Endodermal cell (in vitro differentiated cells): ENCODE measurements around the gene B3GALT4. TPM values are rescaled to one million over a fixed set of nuclear protein-coding genes. Genes with fewer than 3 reads are reported as not detected.

Source experiments
- DNase-seq: peaks from one replicate; pipeline ENCODE4 v3.0.0-alpha.2; 2017
- H3K27ac ChIP-seq: 2 replicates; pipeline ENCODE4 v1.5.1; 2013; ENCODE audit warnings: mild to moderate bottlenecking, low read depth, low read length, moderate library complexity
- H3K27me3 ChIP-seq: 2 replicates; pipeline ENCODE4 v1.6.1; 2013; ENCODE audit warnings: mild to moderate bottlenecking, low read length, moderate library complexity; ENCODE audit not compliant: insufficient read depth, control insufficient read depth, poor library complexity, severe bottlenecking
- H3K36me3 ChIP-seq: 2 replicates; pipeline ENCODE4 v1.7.0; 2013; ENCODE audit warnings: mild to moderate bottlenecking, low read length, moderate library complexity; ENCODE audit not compliant: control insufficient read depth, insufficient read depth
- H3K4me1 ChIP-seq: one replicate; pipeline ENCODE4 v1.7.0; 2013; ENCODE audit warnings: low read length; ENCODE audit not compliant: control insufficient read depth, insufficient read depth
- H3K4me3 ChIP-seq: 2 replicates; pipeline ENCODE4 v1.5.1; 2013; ENCODE audit warnings: mild to moderate bottlenecking, low read length, moderate library complexity
- H3K9ac ChIP-seq: 2 replicates; pipeline ENCODE4 v1.6.1; 2013; ENCODE audit warnings: mild to moderate bottlenecking, low read length, moderate library complexity; ENCODE audit not compliant: poor library complexity, severe bottlenecking; ENCODE audit errors: extremely low read depth
- H3K9me3 ChIP-seq: 2 replicates; pipeline ENCODE4 v1.6.1; 2013; ENCODE audit warnings: mild to moderate bottlenecking, low read length, moderate library complexity; ENCODE audit not compliant: control insufficient read depth
- H3K27ac Mint-ChIP-seq: 2 replicates; pipeline ENCODE4 v1.8.0; 2020; ENCODE audit warnings: mixed read lengths
- H3K27me3 Mint-ChIP-seq: 2 replicates; pipeline ENCODE4 v1.8.0; 2021; ENCODE audit warnings: mild to moderate bottlenecking, mixed read lengths; ENCODE audit not compliant: insufficient read depth
- H3K36me3 Mint-ChIP-seq: 2 replicates; pipeline ENCODE4 v1.8.0; 2020; ENCODE audit warnings: low read depth, mixed read lengths
- H3K4me1 Mint-ChIP-seq: 2 replicates; pipeline ENCODE4 v1.8.0; 2020; ENCODE audit warnings: mixed read lengths
- H3K4me3 Mint-ChIP-seq: 2 replicates; pipeline ENCODE4 v1.8.0; 2020; ENCODE audit warnings: mild to moderate bottlenecking, moderate library complexity, mixed read lengths
- H3K9me3 Mint-ChIP-seq: 2 replicates; pipeline ENCODE4 v1.8.0; 2020; ENCODE audit warnings: mild to moderate bottlenecking, mixed read lengths
- WGBS, 2 experiments: methylation state at CpG; one replicate each; pipeline versions ENCODE4 v1.1.5 to v1.1.7; 2013; ENCODE audit warnings: missing lambda C conversion rate in 2 of 2, mixed read lengths in 1 of 2; ENCODE audit not compliant: insufficient coverage in 1 of 2, insufficient read length in 1 of 2; 5-methylcytosine and 5-hydroxymethylcytosine counted together
- total RNA-seq, 2 donors: library from RNA; stranded (reverse); fragmentation: NEBNext Ultra II Directional in 1 of 2; extraction: Animal tissue kit (Norgen Biotek cat#: 25700) in 1 of 2; gene quantifications; 2 replicates in 1 of 2; 3 replicates in 1 of 2; pipeline ENCODE4 v1.2.1, GENCODE V29; 2021
- TF ChIP-seq, protein P1 (sequence below): fragments of 200-600 bp; sonication (generic); conservative IDR thresholded peaks from 2 replicates; pipeline ENCODE4 v1.5.0; 2021; ENCODE audit warnings: antibody characterized with exemption, mild to moderate bottlenecking

The B3GALT4 gene
- total RNA-seq, 2 donors from 2014 or later = 3.9 to 5.5 TPM

DNA sequence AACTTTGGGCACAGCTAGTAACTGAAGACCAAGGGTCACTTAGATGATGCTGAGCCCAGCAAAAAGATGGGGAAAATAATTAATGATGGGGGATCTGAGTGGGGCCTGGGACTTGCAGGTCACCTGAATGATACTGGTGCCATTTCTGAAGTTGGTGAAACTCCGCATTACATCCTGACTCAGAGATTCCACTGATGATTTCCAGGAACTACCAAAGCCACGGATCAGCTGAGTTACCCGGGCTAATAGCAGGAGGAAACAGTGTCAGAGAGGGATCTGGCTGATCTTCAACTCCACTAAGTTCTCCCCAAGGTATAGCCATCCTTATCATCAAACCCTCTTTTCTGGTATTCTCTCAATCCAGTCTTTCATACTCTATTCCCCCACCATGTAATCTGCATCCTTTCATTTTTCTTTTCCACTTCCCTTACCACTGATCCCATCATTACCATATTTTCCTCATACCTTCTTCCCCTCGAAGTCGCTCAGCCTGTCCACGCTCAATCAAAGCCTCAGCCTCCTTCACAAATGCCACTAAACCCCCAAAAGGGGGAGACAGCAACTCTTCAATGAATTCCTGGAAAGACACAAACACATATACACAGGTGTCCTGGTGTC is 25.4 kb upstream of the B3GALT4 start:
- TF ChIP-seq, protein P1, sequence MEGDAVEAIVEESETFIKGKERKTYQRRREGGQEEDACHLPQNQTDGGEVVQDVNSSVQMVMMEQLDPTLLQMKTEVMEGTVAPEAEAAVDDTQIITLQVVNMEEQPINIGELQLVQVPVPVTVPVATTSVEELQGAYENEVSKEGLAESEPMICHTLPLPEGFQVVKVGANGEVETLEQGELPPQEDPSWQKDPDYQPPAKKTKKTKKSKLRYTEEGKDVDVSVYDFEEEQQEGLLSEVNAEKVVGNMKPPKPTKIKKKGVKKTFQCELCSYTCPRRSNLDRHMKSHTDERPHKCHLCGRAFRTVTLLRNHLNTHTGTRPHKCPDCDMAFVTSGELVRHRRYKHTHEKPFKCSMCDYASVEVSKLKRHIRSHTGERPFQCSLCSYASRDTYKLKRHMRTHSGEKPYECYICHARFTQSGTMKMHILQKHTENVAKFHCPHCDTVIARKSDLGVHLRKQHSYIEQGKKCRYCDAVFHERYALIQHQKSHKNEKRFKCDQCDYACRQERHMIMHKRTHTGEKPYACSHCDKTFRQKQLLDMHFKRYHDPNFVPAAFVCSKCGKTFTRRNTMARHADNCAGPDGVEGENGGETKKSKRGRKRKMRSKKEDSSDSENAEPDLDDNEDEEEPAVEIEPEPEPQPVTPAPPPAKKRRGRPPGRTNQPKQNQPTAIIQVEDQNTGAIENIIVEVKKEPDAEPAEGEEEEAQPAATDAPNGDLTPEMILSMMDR = no peak
- no peak overlapping the region for H3K9ac ChIP-seq
- peaks cover 18% of the 10 kb centered on the region for H3K36me3 ChIP-seq
- H3K9me3 Mint-ChIP-seq = no peaks in the 10 kb centered on the region
- peaks cover 14% of the 10 kb centered on the region for H3K4me1 Mint-ChIP-seq
- no peaks in the 10 kb centered on the region for H3K9me3 ChIP-seq
- peaks cover 24% of the 10 kb centered on the region for H3K36me3 Mint-ChIP-seq
- no peak for DNase-seq
- H3K4me3 ChIP-seq = no peak overlapping the region
- H3K27ac Mint-ChIP-seq = no peak overlapping the region
- H3K27ac ChIP-seq = no peak overlapping the region
- H3K27me3 ChIP-seq = peaks cover 18% of the 10 kb centered on the region
- H3K27me3 Mint-ChIP-seq = peaks cover 15% of the 10 kb centered on the region
- no peak overlapping the region for H3K4me3 Mint-ChIP-seq
- 92 to 94% methylated on average over 4 to 6 of the region's 6 CpGs for WGBS, 2 experiments
- peaks cover 5% of the 10 kb centered on the region for H3K4me1 ChIP-seq

DNA sequence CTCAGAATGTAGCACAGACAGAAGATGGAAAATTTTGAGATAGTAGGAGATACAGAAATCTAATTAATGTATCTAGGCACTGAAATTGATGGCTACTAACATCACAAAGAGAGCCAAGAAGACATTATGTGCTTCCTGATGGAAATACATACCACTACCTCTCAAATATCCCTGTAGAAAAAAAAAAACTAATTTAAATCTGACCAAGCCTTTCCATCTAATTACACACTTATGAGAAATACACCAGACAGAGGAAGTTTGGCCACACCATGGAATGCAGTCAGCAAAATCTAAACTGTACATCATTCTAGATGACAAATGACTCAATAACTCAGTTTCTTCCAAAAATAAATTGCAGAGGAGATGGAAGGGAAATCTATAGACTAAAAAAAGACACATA is 24.2 kb upstream of the B3GALT4 start:
- Mint-ChIP-seq H3K9me3 (peaks cover 7% of the 10 kb centered on the region), H3K27ac (no peak overlapping the region)
- TF ChIP-seq, protein P1 = no peak

DNA sequence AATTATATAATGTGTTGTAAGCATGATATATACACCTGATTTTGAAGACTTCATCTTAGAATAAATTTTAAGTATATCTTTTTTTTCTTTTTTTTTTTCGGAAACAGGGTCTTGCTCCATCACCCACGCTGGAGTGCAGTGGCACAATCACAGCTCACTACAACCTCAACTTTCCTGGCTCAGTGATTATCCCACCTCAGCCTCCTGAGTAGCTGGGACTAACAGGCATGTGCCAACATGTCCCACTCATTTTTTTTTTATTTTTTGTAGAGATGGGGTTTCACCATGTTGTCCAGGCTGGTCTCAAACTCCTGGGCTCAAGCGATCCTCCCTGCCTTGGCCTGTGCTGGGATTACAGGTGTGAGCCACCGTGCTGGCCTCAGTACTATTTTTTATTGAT is 22.3 kb upstream of the B3GALT4 start:
- Mint-ChIP-seq H3K27ac (no peak overlapping the region), H3K27me3 (no peaks in the 10 kb centered on the region), H3K4me1 (peaks cover 7% of the 10 kb centered on the region), H3K9me3 (peaks cover 16% of the 10 kb centered on the region), H3K36me3 (peaks cover 45% of the 10 kb centered on the region), H3K4me3 (no peak overlapping the region)
- no peak overlapping the region for H3K27ac ChIP-seq
- TF ChIP-seq, protein P1 = no peak
- H3K9ac ChIP-seq = no peak overlapping the region
- peaks cover 17% of the 10 kb centered on the region for H3K9me3 ChIP-seq
- no peak for DNase-seq
- H3K27me3 ChIP-seq = no peaks in the 10 kb centered on the region
- no peak overlapping the region for H3K4me3 ChIP-seq
- H3K36me3 ChIP-seq = peaks cover 41% of the 10 kb centered on the region
- 72 to 96% methylated on average over 2 to 4 of the region's 4 CpGs for WGBS, 2 experiments
- H3K4me1 ChIP-seq = no peaks in the 10 kb centered on the region

More for the DNA sequence above, 24.2 kb upstream of the B3GALT4 start:
- Histone ChIP-seq H3K4me3 (no peak overlapping the region), H3K36me3 (peaks cover 26% of the 10 kb centered on the region), H3K4me1 (peaks cover 5% of the 10 kb centered on the region), H3K9ac (no peak overlapping the region), H3K27ac (no peak overlapping the region), H3K9me3 (peaks cover 2% of the 10 kb centered on the region), H3K27me3 (peaks cover 11% of the 10 kb centered on the region)
- H3K4me3 Mint-ChIP-seq = no peak overlapping the region
- H3K27me3 Mint-ChIP-seq = peaks cover 4% of the 10 kb centered on the region
- peaks cover 14% of the 10 kb centered on the region for H3K4me1 Mint-ChIP-seq
- peaks cover 32% of the 10 kb centered on the region for H3K36me3 Mint-ChIP-seq
- DNase-seq = no peak
